ENCODE measurements around the gene PEX26. TPM values are rescaled to one million over a fixed set of nuclear protein-coding genes. Genes with fewer than 3 reads are reported as not detected.

Gene PEX26
- total and polyA plus RNA-seq, 2 of the 13 experiments (the other 11 are each of a cell fraction or from before 2014, with no cell fraction given), result 10.6 to 25.1 TPM

DNA sequence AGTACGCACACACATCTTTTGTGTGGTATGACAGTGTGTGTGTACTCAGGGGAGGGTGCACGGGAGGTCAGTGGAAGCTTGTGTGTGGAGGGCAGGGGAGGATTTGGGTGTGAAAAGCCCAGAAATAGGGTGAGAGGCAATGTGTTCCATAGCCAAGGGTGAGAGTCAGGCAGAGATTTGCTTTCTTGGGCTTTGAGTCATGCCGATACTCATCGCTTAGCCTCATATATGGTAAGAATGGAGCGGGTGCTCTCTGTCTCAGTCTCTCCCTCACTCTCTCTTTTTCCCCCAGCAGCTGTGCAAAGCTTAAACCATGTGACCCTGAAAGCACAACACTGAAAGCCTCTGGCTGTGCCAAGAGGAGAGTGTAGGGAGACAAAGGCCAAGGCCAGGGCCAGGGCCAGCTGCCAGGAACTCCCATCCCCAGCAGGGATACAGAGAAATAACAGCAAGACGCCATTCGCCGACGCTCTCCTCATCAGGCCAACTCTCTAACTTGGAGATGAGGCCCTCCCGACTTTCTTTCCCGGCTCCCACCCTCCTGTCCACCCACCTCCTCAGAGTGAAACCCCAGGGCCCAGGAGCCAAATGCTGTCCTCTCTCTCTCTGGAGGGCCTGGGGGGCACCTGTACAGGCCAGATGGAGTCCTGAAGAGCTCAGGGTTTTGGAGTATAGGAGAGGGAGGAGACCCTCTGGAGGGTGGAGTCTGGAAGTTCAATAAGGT is 33.1 kb upstream of the PEX26 start (continued):
- TF ChIP-seq ZNF83 (CRISPR knock-in tag; IDR thresholded peaks at IDR 0.05; ENCODE audit: borderline replicate concordance) (no peak), MZF1 (CRISPR knock-in tag; IDR thresholded peaks at IDR 0.05; ENCODE audit: borderline replicate concordance) (no peak), SOX5 (CRISPR knock-in tag; IDR thresholded peaks at IDR 0.05; ENCODE audit: borderline replicate concordance) (peak; percentile 79), ZNF101 (CRISPR knock-in tag; IDR thresholded peaks at IDR 0.05; ENCODE audit: borderline replicate concordance, low read depth) (no peak), TP53 (CRISPR knock-in tag; conservative IDR thresholded peaks at IDR 0.05) (no peak), ZNF121 (CRISPR knock-in tag; IDR thresholded peaks at IDR 0.05) (no peak; the same call in 1 of the 2 replicates), THYN1 (CRISPR knock-in tag; IDR thresholded peaks at IDR 0.05; ENCODE audit: borderline replicate concordance, low read depth) (no peak), ZNF547 (CRISPR knock-in tag; IDR thresholded peaks at IDR 0.05) (no peak), ZNF354B (CRISPR knock-in tag; IDR thresholded peaks at IDR 0.05) (no peak), ZGPAT (CRISPR knock-in tag; IDR thresholded peaks at IDR 0.05) (peak; percentile 83), RARA (CRISPR knock-in tag; IDR thresholded peaks at IDR 0.05) (peak; percentile 80), ZNF788 (CRISPR knock-in tag; IDR thresholded peaks at IDR 0.05; ENCODE audit: borderline replicate concordance) (peak; percentile 83; the same call in 1 of the 2 replicates), ZBTB49 (CRISPR knock-in tag; IDR thresholded peaks at IDR 0.05; ENCODE audit: borderline replicate concordance) (no peak), NFIB (CRISPR knock-in tag; IDR thresholded peaks at IDR 0.05; ENCODE audit: borderline replicate concordance) (no peak), ZNF792 (CRISPR knock-in tag; IDR thresholded peaks at IDR 0.05) (peak; percentile 74; the same call in 1 of the 2 replicates), SMC3 (IDR thresholded peaks at IDR 0.05; ENCODE audit: low read length) (no peak), NONO (IDR thresholded peaks at IDR 0.05) (no peak), NONO (CRISPR knock-in tag; conservative IDR thresholded peaks at IDR 0.05) (no peak), ZNF766 (CRISPR knock-in tag; IDR thresholded peaks at IDR 0.05; ENCODE audit: borderline replicate concordance) (no peak), SRF (IDR thresholded peaks at IDR 0.05; ENCODE audit: low read depth, low read length) (peak; percentile 78)
- TF ChIP-seq, protein P1, sequence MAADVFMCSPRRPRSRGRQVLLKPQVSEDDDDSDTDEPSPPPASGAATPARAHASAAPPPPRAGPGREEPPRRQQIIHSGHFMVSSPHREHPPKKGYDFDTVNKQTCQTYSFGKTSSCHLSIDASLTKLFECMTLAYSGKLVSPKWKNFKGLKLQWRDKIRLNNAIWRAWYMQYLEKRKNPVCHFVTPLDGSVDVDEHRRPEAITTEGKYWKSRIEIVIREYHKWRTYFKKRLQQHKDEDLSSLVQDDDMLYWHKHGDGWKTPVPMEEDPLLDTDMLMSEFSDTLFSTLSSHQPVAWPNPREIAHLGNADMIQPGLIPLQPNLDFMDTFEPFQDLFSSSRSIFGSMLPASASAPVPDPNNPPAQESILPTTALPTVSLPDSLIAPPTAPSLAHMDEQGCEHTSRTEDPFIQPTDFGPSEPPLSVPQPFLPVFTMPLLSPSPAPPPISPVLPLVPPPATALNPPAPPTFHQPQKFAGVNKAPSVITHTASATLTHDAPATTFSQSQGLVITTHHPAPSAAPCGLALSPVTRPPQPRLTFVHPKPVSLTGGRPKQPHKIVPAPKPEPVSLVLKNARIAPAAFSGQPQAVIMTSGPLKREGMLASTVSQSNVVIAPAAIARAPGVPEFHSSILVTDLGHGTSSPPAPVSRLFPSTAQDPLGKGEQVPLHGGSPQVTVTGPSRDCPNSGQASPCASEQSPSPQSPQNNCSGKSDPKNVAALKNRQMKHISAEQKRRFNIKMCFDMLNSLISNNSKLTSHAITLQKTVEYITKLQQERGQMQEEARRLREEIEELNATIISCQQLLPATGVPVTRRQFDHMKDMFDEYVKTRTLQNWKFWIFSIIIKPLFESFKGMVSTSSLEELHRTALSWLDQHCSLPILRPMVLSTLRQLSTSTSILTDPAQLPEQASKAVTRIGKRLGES (CRISPR knock-in tag; IDR thresholded peaks at IDR 0.05; ENCODE audit: borderline replicate concordance), result no peak
- TF ChIP-seq, protein P2, sequence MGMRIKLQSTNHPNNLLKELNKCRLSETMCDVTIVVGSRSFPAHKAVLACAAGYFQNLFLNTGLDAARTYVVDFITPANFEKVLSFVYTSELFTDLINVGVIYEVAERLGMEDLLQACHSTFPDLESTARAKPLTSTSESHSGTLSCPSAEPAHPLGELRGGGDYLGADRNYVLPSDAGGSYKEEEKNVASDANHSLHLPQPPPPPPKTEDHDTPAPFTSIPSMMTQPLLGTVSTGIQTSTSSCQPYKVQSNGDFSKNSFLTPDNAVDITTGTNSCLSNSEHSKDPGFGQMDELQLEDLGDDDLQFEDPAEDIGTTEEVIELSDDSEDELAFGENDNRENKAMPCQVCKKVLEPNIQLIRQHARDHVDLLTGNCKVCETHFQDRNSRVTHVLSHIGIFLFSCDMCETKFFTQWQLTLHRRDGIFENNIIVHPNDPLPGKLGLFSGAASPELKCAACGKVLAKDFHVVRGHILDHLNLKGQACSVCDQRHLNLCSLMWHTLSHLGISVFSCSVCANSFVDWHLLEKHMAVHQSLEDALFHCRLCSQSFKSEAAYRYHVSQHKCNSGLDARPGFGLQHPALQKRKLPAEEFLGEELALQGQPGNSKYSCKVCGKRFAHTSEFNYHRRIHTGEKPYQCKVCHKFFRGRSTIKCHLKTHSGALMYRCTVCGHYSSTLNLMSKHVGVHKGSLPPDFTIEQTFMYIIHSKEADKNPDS (CRISPR knock-in tag; IDR thresholded peaks at IDR 0.05), result no peak
